22Rv1 (cell line): ENCODE results near the gene RAPGEF4.

ENCODE experiments used
- H3K27ac ChIP-seq: fragments of 450-650 bp; 2 replicates; pipeline ENCODE4 v1.5.1; 2017
- CTCF ChIP-seq: fragments of 450-650 bp; IDR thresholded peaks from 2 replicates; pipeline ENCODE4 v1.5.1; 2017; ENCODE audit warnings: mild to moderate bottlenecking
- ZFX ChIP-seq: fragments of 450-650 bp; IDR thresholded peaks from 2 replicates; pipeline ENCODE4 v1.6.1; 2017; ENCODE audit warnings: antibody characterized with exemption, borderline replicate concordance

RAPGEF4 gene

DNA sequence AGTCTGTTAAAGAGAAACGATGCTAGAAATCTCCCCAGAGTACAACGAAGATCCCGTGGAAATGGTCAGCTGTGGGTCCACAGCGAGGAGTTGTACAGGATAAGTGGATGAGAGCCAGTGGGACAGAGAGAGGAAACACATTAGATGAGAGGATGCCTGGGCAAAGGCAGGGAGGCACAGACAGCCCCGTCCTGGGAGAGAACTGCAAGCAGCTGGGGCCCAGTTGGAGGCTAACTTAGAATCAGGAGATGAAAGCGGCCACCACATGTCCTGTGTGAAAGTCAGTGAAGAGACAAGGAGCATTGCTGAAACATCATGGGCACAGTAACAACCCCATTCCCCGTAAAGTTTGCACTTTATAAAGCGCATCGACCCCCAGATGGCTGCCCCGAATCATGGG lies 157.5 kb downstream of the RAPGEF4 start:
- TF ChIP-seq CTCF (no peak), ZFX (no peak)
- no peak overlapping the region for H3K27ac ChIP-seq

GRCh38 chr2:172893671-172894070 lies 158.0 kb downstream of the RAPGEF4 start:
- TF ChIP-seq ZFX, result no peak
- TF ChIP-seq CTCF, result no peak
- H3K27ac ChIP-seq, result no peak overlapping the region

DNA sequence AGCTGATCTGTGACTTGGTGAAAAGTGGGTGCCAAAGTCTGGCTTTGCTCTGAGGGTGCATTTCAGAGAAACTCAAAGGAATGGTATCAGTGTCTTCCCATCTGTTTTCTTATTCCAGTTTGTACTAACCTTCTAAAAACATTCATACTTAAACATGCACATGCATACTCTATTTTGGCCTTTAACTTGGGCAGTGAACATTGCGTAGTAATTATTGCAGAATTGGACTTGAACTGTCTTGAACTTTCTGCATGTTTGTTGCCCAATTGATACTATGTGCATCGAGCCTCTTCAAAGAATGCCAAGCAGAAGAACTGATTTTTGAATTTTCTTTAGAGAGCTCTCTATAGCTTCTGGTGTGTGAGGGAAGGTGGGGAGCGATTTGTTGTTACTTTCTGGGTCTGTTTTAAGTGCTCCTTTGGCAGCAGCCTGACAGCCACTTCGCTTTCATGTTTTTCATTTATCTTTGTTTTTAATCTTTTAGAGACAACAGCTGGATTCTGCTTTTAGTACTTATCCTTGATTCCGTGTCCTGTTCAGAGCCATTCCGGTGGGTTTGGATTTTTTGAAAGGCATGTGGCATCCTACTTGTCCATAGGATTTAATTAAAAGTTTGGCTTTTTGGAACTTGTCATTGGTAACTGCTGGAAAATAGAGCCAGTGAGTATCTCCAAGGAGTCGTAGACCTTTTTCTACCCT lies 159.2 kb downstream of the RAPGEF4 start:
- H3K27ac ChIP-seq, result no peak overlapping the region
- no peak for TF ChIP-seq CTCF
- no peak for TF ChIP-seq ZFX

GRCh38 chr2:172896661-172897081 lies 161.0 kb downstream of the RAPGEF4 start:
- no peak for TF ChIP-seq CTCF
- TF ChIP-seq ZFX, result no peak
- H3K27ac ChIP-seq, result no peak overlapping the region

- TF ChIP-seq ZFX, result no peak
- no peak for TF ChIP-seq CTCF
- no peak overlapping the region for H3K27ac ChIP-seq
Observed at GRCh38 chr2:172900871-172901270, 165.2 kb downstream of the RAPGEF4 start.

GRCh38 chr2:172901913-172902312 lies 166.3 kb downstream of the RAPGEF4 start:
- H3K27ac ChIP-seq, result no peak overlapping the region
- TF ChIP-seq ZFX (no peak), CTCF (no peak)

DNA sequence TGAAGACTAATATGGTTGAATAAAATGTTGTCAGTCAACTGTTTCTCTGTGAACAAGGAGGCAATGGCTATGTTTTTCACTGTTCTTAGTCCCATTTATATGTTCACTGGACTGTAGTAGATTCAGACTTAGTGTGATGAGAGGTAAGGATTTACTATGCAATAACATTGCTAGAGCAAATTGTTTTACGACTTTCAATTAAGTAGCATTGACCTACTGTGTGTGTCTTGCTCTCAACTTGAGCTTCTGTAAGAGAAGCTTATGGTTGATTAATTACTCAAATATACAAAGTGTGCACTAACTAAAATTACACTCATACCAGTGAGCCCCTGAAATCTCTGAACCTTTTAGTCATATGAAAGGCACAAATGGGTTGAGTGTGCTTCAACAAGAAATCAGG lies 168.6 kb downstream of the RAPGEF4 start:
- TF ChIP-seq CTCF, result no peak
- TF ChIP-seq ZFX, result no peak
- H3K27ac ChIP-seq, result no peak overlapping the region
